OCI-LY7 (cell line): ENCODE data around the gene GBGT1.

Experiments
- CTCF ChIP-seq: fragments of 200-600 bp; sonication (generic); conservative IDR thresholded peaks from 2 replicates; pipeline ENCODE4 v1.5.1; 2014; ENCODE audit warnings: mild to moderate bottlenecking, antibody characterized with exemption, low read length, moderate library complexity, mixed read lengths
- EZH2phosphoT487 ChIP-seq: fragments of 200-600 bp; sonication (generic); IDR thresholded peaks from 2 replicates; pipeline ENCODE4 v1.6.1; 2018; ENCODE audit warnings: low read depth, borderline replicate concordance, mild to moderate bottlenecking, mixed run types, antibody characterized with exemption, low read length, moderate library complexity, mixed read lengths

- no peak for TF ChIP-seq CTCF
- no peak for TF ChIP-seq EZH2phosphoT487
Measured at GRCh38 chr9:133173056-133173455, 9.3 kb upstream of the GBGT1 start.
